GM19240 (cell line): Measurements from ENCODE around the gene SPINT3.
"Not testable (repeated sequence)": the region's sequence is repeated elsewhere in the genome, so short reads cannot be mapped to it uniquely, and the experiment has no call there.

Experiments used
- DNase-seq: peaks from one replicate; pipeline ENCODE4 v3.0.0; 2011; ENCODE audit warnings: low spot score; ENCODE audit not compliant: insufficient read length

The SPINT3 gene

GRCh38 chr20:45503403-45503802 is 12.0 kb downstream of the SPINT3 start:
- no peak for DNase-seq

GRCh38 chr20:45502561-45502960 is 12.9 kb downstream of the SPINT3 start:
- no peak for DNase-seq

GRCh38 chr20:45501600-45501999 is 13.8 kb downstream of the SPINT3 start:
- DNase-seq: no peak

- DNase-seq: no peak
These were observed 15.4 kb downstream of the SPINT3 start for GRCh38 chr20:45500022-45500421.

GRCh38 chr20:45497971-45498494 is 17.4 kb downstream of the SPINT3 start:
- no peak for DNase-seq

- DNase-seq: no peak
These were observed 19.3 kb downstream of the SPINT3 start for GRCh38 chr20:45496166-45496565.

GRCh38 chr20:45495501-45495941 is 19.9 kb downstream of the SPINT3 start:
- DNase-seq: no peak

- no peak for DNase-seq
These were observed 26.3 kb downstream of the SPINT3 start for GRCh38 chr20:45489083-45489531.

- no peak for DNase-seq
These were observed 28.2 kb downstream of the SPINT3 start for GRCh38 chr20:45487231-45487635.

- DNase-seq: no peak
These were observed 30.0 kb downstream of the SPINT3 start for GRCh38 chr20:45485388-45485787.

GRCh38 chr20:45484676-45485075 is 30.7 kb downstream of the SPINT3 start:
- DNase-seq: no peak

- no peak for DNase-seq
These were observed 35.6 kb downstream of the SPINT3 start for GRCh38 chr20:45479822-45480221.

GRCh38 chr20:45477530-45478148 is 37.8 kb downstream of the SPINT3 start:
- DNase-seq: not testable (repeated sequence)

GRCh38 chr20:45472286-45472685 is 43.1 kb downstream of the SPINT3 start:
- not testable (repeated sequence) for DNase-seq

GRCh38 chr20:45470937-45471336 is 44.5 kb downstream of the SPINT3 start:
- DNase-seq: no peak

GRCh38 chr20:45470262-45470931 is 45.0 kb downstream of the SPINT3 start:
- no peak for DNase-seq

GRCh38 chr20:45469336-45470261 is 45.8 kb downstream of the SPINT3 start, which contains the start of gene WFDC2:
TSS of gene WFDC2 (plus strand) at chr20:45469753. CDS start at chr20:45469782, 29 bp downstream.
- DNase-seq: no peak

GRCh38 chr20:45467861-45468260 is 47.6 kb downstream of the SPINT3 start:
- no peak for DNase-seq

GRCh38 chr20:45467172-45467571 is 48.2 kb downstream of the SPINT3 start:
- DNase-seq: no peak

- DNase-seq: no peak
These were observed 49.7 kb downstream of the SPINT3 start for GRCh38 chr20:45465491-45466266.

GRCh38 chr20:45463709-45464108 is 51.7 kb downstream of the SPINT3 start:
- no peak for DNase-seq
